NCI-H226 (cell line): ENCODE results near the gene PIK3C3.
"Not testable (repeated sequence)": the region's sequence is repeated elsewhere in the genome, so short reads cannot be mapped to it uniquely, and the experiment has no call there.

ENCODE experiments used
- DNase-seq: peaks from one replicate; pipeline ENCODE4 v3.0.0-alpha.2; 2015

PIK3C3 gene

GRCh38 chr18:41966943-41967342 lies 11.9 kb downstream of the PIK3C3 start:
- DNase-seq = peak; percentile 46

- DNase-seq = no peak
Measured at GRCh38 chr18:41967680-41968079, 12.6 kb downstream of the PIK3C3 start.

DNA sequence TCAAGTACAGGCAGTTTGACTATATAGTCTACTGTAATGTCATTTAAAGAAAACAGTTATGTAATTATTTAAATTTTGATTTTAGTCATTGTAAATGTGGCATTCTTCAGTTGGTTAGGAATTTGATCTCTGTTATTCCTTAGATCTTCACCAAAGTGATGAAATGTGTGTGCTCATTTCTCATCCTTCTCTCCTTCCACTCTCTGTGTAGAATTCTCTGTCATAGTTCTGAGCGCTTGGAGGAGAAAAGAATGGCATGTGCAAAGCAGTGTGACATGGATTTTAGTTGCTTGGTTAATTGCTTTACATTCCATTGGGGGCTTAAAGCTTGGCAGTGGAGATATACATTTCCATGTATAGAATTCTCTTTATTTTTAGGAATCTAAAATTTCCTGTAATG lies 14.8 kb downstream of the PIK3C3 start:
- DNase-seq = no peak

DNA sequence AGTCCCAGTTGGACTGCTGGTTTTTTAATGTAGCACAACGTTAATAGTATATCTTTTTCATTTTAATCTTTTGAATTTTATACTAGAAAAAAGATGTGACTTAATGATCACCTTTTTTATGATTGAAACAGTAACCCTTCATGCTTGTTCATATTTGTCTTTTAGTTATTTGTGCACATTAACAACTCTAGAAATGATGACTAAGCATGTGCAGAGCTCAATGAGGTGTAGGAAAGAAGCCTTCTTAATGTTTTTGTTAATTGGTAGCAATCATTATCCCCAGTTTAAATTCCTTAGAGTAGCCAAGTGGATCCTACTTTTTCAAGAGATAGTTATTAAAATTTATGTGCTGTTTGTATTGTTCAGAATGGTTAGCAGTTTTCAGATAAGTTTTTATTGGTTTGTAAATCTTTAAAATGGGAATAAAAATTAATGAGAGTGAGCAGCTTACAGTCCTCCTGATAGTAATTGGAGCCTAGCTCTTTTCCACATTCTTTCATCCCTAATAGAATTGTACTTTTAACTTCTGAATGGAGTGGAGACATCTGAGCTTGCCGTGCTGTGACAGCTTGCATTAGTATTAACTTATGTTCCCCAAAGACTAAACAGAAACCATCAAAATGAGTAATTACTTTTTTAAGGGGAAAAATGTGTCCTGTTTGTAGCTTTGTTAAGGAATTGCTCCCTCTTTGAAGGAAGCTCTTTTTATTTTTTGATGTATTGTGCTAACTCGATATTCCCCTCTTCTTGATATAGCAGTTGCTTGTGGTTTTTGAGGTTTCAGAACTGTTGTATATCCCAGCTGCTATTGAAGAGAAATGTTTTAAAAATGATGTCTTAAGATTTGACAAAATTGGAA lies 17.3 kb downstream of the PIK3C3 start:
- DNase-seq = no peak

GRCh38 chr18:41973983-41974382 lies 18.9 kb downstream of the PIK3C3 start:
- DNase-seq = no peak

DNA sequence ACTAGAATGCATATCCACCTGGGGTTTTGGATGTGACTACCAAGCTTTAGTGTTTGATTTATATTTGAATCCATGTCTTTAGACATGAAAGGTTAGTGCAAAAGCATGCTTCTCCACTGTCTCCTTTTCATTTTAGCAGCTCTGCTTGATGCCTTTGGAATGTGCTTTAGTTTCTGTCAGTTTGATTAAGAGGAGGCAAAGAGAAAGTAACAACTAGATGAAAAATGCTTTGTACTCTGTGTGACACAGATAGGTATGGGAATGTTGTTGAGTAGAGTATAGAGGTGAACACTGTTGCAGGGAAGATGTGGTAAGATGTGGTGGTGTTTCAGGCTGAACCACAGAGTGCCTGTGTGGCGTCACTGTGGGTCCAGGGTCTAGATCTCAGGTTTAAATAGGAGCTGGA lies 19.8 kb downstream of the PIK3C3 start:
- DNase-seq = no peak

DNA sequence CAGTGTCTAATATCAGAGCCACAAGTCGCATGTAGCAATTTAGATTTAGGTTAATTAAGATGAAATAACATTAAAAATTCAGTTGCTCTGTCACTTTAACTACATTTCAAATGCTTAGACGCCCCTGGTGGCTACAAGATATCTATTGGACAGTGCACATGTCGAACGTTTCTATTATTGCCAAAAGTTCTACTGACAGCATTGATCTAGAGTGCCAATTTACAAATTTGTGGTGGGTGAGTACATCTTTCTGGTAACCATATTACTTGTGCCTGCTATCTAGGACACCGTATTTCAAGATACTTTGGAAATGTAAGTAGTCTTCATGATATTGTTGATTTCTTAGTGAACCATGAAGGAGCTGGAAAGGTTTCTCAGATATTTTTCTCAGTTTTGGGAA lies 20.2 kb downstream of the PIK3C3 start:
- no peak for DNase-seq

DNA sequence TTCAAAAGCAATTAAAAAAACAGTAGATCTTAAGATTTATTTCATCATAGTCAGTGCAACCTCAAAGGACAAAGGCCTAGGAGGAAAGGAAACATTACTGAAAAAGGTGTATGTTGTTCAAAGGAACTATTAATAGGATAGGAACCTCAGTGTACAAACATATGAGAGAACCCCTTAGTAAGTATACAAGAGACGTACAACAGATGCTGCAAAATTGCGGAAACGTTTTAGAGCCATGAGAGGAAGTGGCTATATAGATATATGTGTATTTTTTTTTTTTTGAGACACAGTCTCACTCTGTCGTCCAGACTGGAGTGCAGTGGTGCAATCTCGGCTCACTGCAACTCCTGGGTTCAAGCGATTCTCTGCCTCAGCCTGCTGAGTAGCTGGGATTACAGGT lies 22.2 kb downstream of the PIK3C3 start:
- no peak for DNase-seq

GRCh38 chr18:41982942-41983660 lies 28.1 kb downstream of the PIK3C3 start:
- DNase-seq = no peak

- DNase-seq = no peak
Measured at GRCh38 chr18:41985914-41986313, 30.9 kb downstream of the PIK3C3 start.

GRCh38 chr18:41989508-41989907 lies 34.5 kb downstream of the PIK3C3 start:
- no peak for DNase-seq

DNA sequence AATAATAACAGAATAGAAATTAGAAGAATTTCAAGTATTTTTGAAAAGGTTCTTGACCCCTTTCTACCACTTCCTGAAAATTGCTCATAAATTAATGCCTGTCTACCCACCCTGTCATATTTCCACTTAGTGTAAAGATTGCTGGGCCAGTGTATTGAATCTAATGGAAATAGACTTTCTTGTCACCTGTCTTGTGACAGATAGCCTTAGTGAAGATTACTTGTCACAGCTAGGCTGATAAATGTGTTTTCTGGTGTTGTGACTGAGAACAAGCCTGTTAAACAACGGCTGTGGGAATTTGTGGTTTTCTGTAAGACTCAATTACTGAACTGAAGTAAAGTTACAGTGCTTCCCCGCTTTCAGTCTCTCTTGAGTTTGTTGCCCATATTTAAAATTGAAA lies 37.0 kb downstream of the PIK3C3 start:
- DNase-seq = peak; percentile 46

DNA sequence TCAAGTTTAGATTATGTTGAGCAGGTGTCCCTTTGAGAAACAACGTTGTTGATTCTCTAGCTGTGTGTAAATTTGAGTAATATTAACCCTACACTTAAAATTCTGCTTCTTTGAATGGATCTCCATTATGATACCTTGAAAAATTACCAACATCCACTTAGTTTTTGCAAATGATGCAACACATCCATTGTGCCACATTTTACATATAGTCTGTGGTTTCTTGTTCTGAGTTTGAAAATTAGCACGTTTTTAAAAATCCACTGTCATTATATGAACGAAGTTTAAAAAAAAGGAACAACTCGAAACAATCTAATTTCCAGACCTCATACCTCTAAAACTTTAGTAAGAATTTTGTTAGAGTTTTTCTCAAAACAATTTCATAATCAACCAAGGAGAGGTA lies 37.7 kb downstream of the PIK3C3 start:
- DNase-seq = no peak

- no peak for DNase-seq
Measured at GRCh38 chr18:41993151-41993550, 38.1 kb downstream of the PIK3C3 start.

DNA sequence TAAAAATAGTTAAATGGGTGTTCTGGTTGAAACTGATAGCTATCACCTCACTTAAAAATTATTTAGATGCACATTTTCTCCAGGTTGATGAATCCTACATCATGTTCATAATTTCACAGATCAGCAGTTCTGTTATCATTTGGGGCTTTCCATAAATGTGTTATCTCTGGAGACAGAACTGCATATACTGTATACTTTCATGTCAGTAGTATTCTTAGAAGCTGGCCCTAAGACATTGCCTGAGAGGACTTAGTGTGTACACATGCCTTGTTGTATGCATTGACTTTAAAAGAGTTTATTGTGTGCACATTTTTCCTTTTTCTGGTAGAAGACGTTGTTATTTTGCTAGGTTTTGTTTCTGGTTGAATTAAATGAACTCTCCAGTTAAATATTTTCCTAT lies 41.0 kb downstream of the PIK3C3 start:
- no peak for DNase-seq

DNA sequence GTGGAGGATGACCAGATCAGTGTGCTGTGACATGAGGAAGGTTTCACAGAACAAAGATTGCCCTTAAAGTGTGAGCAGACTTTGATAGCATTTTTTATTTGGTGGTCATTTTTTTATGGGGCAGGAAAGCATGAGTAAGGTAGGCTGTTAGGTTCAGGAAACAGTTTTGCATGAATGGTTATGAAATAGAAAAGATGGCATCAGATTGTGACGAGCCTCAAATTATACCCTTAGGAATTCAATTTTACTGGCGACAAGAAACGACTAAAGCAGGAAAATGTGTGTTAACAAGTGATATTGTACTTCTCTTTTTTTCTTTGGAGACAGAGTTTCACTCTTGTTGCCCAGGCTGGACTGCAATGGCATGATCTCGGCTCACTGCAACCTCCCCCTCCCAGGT lies 44.7 kb downstream of the PIK3C3 start:
- no peak for DNase-seq

GRCh38 chr18:42001801-42002200 lies 46.8 kb downstream of the PIK3C3 start:
- no peak for DNase-seq

GRCh38 chr18:42004653-42005052 lies 49.6 kb downstream of the PIK3C3 start:
- no peak for DNase-seq

- no peak for DNase-seq
Measured at GRCh38 chr18:42005782-42006181, 50.7 kb downstream of the PIK3C3 start.

GRCh38 chr18:42009457-42009856 lies 54.4 kb downstream of the PIK3C3 start:
- DNase-seq = not testable (repeated sequence)

DNA sequence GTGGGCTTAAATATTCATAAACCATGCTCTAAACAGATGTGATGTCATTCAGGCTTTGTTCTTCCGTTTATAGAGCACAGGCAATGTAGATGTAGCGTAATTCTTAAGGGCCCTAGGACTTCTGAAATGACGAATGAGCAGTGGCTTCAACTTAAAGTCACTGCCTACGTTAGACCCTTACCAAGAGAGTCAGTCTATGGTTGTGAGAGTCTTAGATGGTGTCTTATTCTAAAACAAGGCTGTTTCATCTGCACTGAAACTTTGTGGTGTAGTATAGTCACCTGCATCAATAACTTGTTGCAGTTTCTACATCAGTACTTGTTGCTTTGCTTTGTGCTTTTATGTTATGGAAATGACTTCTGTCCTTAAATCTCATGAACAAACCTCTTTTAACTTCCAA lies 56.0 kb downstream of the PIK3C3 start:
- no peak for DNase-seq

DNA sequence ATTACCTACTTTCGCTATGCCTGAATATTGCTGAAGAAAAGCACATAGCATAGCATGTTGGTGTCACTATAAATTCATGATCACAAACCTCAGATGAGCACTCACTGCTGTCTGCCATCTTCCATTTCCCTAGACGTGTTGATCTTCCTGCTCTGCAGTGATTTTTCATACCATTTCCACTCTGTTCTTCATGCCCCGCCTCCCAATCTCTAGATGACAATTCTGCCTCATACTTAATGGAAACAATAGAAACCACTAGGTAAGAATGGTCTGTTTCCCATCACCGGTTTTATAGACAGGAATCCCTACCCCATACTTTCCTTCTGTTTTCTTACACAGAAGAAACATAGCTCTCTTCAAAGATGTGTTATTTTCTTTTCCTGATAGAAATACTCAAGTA lies 63.8 kb downstream of the PIK3C3 start:
- no peak for DNase-seq

GRCh38 chr18:42024131-42024530 lies 69.1 kb downstream of the PIK3C3 start:
- no peak for DNase-seq

DNA sequence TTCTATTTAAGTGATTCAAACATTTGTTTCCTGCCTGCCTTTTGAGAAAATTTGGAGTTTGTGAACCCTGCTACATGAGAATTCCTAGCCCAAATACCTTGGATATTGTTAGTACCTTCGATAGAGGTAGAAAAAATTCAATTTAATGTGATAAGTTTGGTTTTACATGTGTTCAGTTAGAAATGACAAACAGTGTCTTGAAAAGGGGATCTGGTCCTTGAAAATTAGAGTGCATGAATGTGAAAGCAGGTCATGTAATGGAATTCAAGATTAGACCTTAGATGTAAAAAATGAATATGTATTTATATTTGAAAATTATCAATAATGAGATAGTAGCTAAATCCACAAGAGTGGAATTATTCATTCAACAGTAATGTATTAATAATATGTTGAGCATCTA lies 70.5 kb downstream of the PIK3C3 start:
- no peak for DNase-seq
